Epithelial cell of esophagus (primary cell): Measurements from ENCODE around the gene PEAK3.

Source experiments
- DNase-seq: peaks from one replicate; pipeline ENCODE4 v3.0.0; 2010; ENCODE audit warnings: low read depth
- H3K4me3 ChIP-seq: 2 replicates; pipeline ENCODE4 v1.5.1; 2011; ENCODE audit warnings: mild to moderate bottlenecking, low read length, control low read depth
- TF ChIP-seq, protein P1 (sequence below): IDR thresholded peaks from 2 replicates; pipeline ENCODE4 v1.5.1; 2011; ENCODE audit warnings: low read depth, mild to moderate bottlenecking, low read length, control low read depth, inconsistent platforms; ENCODE audit not compliant: insufficient read depth; ENCODE audit errors: missing control alignments

PEAK3 gene, protein sequence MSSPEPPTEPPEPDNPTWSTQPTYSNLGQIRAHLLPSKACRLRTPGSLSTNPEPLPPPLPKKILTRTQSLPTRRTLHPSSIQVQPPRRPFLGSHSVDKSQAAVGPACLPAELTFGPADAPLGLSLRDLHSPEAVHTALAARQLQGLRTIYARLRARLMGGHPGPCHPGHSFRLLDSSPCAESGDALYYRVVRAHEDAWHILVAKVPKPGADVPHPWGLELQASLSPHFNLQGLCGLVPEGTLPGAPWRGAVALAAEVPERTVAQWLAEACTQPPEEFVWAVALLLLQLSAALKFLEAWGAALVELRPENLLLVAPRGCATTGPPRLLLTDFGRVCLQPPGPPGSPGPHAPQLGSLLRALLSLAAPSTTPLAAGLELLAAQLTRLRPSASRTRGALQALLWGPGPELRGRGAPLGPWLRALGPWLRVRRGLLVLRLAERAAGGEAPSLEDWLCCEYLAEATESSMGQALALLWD

DNA sequence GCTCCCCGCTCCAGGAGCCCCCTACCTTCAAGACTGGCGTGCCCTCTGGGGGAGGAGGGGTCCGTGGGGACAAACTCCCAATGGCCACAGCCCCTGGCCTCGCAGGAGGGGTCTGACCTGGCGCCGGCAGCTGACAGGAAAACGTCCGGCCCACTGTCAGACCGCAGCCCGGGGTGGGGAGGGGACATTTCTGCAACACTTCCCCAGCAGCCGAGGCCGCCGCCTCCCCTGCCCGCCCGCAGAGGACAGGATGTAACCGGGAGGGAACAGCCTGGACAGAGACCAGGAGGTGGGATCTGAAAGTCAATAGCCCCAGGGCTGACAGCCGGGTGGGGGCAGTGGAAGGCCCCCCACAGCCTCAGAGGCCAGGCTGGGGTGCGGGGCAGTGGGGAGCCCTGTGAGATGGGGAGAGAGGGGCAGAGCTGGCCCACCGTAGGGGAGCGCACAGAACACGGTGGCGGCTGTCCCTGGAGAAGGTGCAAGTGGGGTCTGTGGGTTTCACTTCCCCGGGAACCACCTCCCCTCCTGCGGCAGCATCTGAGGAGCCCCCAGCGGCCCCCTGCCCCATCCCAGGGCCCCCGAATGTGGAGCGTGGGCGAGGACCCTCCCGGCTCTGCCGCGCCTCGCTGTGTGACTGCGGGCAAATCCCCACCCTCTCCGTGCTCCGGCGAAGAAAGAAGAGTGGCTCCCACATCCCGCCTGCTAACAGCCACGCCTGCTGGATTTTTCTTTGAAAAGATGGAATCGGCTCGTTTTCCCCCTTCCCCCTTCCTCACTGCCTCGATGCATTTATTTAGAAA, at the start of gene PEAK3:
Gene PEAK3 (minus strand): TSS at position 114 of the 800 bp plus-strand sequence. CDS start 1,244 bp downstream, outside the sequence.
- DNase-seq, result no peak
- H3K4me3 ChIP-seq, result no peak within 1 kb of the TSS
- TF ChIP-seq, protein P1, sequence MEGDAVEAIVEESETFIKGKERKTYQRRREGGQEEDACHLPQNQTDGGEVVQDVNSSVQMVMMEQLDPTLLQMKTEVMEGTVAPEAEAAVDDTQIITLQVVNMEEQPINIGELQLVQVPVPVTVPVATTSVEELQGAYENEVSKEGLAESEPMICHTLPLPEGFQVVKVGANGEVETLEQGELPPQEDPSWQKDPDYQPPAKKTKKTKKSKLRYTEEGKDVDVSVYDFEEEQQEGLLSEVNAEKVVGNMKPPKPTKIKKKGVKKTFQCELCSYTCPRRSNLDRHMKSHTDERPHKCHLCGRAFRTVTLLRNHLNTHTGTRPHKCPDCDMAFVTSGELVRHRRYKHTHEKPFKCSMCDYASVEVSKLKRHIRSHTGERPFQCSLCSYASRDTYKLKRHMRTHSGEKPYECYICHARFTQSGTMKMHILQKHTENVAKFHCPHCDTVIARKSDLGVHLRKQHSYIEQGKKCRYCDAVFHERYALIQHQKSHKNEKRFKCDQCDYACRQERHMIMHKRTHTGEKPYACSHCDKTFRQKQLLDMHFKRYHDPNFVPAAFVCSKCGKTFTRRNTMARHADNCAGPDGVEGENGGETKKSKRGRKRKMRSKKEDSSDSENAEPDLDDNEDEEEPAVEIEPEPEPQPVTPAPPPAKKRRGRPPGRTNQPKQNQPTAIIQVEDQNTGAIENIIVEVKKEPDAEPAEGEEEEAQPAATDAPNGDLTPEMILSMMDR, result no peak

DNA sequence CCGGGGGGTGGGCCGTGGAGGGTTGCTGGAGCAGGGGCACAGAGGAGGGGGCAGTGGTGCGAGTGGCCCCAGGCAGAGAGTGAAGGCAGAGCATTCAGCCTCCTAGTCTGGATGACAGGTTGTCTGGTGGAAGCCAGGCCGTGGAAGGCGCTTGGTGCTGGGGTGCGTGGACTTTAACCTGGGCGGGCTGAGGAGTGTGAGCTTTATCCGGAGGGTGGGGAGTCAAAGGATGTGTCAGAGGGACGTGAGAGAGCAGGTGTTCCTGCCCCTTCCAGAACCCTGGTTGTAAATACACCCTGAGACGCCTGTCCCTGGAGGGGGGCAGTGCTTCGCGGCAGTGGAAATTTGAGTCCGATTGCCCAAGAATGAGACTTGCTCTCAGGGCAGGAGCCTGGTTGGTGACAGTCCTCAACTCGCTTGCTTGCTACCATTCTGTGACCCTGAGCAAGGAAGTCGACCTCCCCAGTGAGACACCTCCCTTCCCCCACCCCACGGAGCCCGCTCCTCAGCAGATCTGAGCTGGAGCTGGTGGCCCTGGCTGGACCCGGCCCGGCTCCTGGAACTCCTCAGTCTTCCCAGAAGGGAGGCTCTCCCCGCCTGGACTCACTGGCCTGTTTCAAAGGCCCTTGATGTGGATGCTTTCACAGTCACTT, 48.8 kb upstream of the PEAK3 start:
- no peak for DNase-seq
- TF ChIP-seq, protein P1, result no peak
- no peak overlapping the region for H3K4me3 ChIP-seq

DNA sequence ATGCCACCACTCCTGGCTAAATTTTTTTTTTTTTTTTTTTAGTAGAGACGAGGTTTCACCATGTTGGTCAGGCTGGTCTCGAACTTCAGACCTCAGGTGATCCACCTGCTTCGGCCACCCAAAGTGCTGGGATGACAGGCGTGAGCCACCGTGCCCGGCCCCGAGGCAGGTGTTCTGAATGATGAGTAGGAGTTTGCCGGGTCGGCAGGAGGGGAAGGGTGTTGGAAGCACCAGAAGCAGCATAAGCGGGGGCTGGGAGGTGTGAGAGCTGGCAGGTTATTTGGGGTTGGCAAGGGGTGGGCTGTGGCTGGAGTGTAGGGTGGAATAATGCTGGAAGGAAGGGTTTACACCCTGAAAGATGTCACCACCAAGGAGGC, 48.3 kb upstream of the PEAK3 start:
- no peak overlapping the region for H3K4me3 ChIP-seq
- no peak for DNase-seq

DNA sequence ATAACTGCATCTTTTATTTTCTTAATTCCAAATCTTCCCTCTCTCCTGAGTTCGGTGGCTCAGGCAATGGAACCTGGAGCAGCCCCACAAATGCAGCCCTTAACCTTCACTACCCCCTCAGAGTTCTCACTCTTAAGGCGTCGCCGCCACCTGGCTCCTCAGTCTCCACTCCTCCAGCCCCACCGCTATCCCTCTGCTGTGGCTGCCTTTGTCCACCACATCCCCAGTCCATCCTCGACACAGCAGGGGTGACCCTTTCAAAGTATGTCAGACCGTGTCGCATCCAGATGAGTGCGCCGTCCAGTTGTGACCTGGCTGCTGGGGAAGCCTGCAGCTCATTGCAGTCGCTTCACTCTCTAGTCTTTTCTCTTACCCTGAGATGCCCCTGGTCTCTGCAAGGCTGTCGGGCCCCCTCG, 47.5 kb upstream of the PEAK3 start:
- no peak for DNase-seq
- TF ChIP-seq, protein P1, result no peak
- H3K4me3 ChIP-seq, result peak overlapping the region; percentile 95

More for the DNA sequence above, 48.3 kb upstream of the PEAK3 start:
- TF ChIP-seq, protein P1, result no peak

DNA sequence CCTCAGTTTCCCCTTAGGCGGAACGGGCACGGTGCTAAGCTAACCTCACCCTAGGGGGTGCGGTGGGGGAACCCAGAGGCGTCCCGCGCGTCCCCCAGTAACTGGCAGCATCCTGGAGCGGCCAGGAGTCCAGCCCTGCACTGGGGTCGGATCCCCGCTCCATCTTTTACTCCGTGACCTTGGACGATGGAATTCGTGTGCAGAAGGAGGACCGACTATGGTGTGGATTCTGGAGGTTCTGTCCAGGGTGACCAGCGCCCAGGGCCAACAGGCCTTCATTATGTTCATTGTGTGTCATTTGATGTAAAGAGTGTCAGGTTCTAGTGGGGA, 47.1 kb upstream of the PEAK3 start:
- TF ChIP-seq, protein P1, result no peak
- DNase-seq, result no peak

DNA sequence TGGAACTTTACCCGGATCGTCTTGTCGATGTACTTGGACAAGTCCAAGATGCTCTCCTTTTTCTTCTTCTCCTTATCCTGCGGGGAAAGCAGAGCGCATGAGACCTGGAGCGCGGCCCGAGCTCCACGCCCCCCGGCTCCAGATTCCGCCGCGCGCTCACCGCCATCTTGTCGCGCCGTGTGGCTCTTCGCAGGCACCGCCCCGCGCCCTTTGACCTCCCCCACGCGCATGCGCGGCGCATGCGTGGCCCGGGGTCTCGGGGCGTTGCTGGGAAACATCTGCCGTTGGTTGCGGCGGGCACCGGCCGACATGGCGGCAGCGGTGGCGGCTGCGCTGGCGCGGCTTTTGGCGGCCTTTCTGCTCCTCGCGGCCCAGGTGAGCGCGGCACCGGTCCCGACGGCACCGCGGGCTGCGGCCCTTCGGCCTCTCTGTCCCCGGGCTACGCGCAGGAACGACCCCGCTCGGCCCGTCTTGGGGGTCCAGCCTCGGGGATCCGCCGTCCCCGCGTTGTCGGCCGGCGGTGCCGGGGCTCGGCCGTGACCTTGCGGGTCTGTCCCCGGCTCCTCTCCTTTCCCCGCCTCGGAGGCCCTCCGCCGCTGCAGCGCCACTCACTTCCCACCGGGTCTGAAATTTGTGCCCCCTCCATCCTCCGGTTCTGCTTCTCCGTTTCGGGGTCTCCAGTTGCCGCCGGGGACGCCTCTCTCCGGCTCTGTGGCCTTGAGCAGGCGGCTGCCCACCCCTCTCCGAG, 46.6 kb upstream of the PEAK3 start, which contains the start of the genes LSM7 and SPPL2B:
Gene LSM7 (minus strand): TSS at position 186 of the 748 bp plus-strand sequence. CDS start 20 bp downstream, at position 166.
Gene SPPL2B (plus strand): TSS at position 284 of the 748 bp plus-strand sequence. CDS start 26 bp downstream, at position 310.
- TF ChIP-seq, protein P1, result no peak
- peak; percentile 89 for DNase-seq
- H3K4me3 ChIP-seq, result peak within 1 kb of the TSS; percentile 95

More for the DNA sequence above, 47.1 kb upstream of the PEAK3 start:
- H3K4me3 ChIP-seq, result peak overlapping the region; percentile 95
